Measurements from ENCODE around the gene DTX3.
"Not testable (repeated sequence)": the region's sequence is repeated elsewhere in the genome, so short reads cannot be mapped to it uniquely, and the experiment has no call there.

DTX3 gene

DNA sequence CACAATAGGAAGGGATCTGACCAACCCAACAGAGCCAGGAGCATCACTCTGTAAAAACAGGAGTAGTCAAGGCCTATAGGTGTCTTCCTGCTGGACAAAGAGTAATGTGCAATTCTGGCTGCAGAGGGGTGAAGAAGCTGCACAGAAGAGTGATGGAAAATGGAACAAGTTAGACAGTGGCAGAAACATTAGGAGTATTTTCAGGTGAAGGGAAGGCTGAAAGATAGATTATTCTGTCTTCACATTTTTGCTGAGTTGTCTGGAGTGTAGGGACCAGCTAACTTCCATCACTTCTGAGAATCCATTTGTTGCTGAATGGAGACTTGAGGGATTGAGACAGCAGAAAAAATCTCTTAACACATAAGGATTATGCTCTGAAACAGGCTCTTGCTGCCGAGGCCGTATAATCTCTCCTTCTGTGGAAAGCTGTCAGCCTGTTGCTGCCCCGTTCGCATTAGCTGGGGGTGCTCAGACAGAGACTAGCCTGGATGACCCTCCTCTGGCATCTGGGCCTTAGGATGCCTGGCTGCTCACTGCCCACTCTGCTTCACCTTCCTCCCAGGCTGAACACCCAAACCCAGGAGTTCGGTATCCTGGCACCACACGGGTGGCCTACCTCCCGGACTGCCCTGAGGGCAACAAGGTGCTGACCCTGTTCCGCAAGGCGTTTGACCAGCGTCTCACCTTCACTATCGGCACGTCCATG lies 3.5 kb downstream of the DTX3 start:
- peak; percentile 24 for DNase-seq

DNA sequence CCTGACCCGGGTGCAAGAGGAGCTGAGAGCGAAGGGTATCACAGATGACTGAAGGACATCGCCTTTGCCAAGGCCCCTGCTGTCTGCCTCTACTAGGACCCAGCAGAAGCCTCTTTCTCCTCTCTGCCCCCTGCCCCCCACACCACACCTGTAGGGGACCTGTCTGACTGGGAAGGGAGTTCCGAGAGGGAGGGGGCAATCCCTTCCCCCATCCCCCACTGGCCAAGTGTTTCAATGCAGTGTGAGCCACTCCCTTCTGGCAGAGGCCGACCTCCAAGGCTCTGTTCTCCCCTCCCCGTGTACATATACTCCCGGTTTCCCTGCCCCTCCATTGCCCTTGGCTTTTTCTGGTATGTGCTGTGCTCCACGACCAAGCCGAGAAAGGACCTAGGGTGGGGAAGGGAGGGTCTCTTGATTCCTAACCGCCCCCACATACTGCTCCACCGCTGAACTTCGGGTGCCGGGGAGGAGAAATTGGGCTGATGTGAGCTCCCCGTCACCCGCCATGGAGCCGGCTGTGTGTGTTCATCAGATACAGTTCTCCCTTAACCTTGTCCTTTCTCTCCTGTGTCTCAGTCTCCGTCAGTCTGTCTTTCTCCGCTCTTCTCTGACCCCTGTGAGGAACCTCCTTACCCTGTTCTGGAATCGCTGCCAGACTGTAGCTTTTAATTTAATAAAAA lies 4.6 kb downstream of the DTX3 start:
- DNase-seq, result no peak

DNA sequence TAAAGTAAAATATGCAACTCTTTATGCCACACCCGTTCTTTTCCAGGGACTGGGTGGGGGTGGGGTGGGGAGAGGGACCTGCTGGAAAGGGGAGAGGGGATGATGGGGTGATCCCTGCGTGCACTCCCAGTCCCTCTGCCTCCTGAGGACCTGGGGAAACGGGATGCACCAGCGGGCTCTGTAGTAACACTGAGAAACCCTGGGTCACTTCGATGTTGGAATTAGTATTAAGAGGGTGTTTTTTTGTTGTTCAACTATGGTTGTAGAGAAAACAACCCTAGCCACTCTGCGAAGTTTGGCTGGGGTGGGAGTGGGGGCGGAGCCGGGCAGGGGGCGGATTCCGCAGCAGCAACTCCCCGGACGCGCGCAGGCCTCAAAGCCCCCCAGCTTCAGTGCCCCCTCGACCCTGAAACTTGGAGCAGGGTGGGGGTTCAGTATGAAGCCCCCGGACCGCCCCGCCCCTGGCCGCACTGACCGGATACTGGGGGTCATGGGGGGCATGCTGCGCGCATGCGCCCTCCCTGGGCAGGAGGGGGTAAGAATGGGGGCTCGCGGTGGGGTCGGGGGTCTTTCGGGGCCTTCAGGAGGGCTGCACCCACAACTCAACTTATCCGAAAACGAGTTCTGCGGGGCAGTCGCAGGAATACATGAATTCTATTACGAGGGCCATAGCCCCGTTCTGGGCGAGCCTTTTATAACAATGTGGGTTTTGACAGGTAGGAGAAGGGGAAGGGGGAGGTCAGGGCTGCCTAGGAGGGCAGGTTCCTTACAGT lies 5.3 kb downstream of the DTX3 start:
- no peak for DNase-seq

DNA sequence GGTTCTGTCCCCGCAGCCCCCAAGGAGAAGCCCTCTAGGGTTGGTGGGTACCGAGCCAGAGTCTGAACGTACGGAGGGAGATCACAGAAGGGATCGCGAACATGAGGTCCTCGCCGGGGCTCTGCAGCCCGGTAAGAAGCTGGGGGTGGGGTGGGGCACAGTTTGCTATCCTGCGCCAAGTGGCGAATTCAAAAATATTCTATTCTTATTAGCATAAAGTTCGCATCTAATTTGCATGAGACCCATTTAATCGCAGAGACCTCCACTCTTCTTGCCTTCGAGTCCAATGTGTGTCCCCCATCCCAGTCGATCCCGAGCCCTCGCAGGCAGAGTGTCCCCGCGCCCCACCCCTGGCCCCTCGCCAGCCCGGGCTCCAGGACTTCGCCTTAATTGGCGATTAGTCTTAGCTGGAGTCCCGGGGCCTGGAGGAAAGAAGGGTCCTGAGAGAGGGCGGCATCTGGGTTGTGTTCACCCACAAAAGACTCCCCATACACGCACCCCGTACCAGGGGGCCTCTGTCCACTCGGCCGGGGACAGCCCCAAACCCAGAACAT lies 6.0 kb downstream of the DTX3 start:
- no peak for DNase-seq

- DNase-seq, result peak; percentile 76
Observed at GRCh38 chr12:57611108-57611826, 6.6 kb downstream of the DTX3 start, which contains the start of gene ARHGEF25. ARHGEF25 (plus strand) TSS chr12:57611435; CDS start chr12:57611895, 460 bp downstream.

GRCh38 chr12:57611827-57612710 lies 7.4 kb downstream of the DTX3 start:
- DNase-seq, result no peak

DNA sequence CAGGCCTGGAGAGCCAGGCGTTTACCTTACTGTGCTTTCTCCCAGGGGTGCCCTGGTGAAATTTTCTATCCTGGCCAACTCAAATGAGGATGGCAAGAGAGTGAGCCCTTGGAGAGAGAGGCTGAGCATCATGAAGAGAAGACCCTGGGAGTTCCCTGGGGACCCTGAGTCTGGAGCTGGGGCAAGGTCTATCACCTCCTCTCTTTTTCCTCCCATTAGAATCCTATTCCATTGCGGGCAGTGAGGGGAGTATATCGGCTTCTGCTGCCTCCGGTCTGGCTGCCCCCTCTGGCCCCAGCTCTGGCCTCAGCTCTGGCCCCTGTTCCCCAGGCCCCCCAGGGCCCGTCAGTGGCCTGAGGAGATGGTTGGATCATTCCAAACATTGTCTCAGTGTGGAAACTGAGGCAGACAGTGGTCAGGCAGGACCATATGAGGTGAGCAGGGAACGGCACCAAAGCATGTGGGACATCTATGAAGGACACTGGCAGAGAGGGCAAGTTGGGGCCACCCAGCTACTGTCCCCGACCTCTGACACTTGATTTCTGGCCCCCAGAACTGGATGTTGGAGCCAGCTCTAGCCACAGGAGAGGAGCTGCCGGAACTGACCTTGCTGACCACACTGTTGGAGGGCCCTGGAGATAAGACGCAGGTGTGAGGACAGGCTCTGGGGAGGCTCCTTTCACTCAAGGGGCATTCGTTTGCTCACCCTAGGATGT lies 8.2 kb downstream of the DTX3 start:
- DNase-seq, result no peak

GRCh38 chr12:57613427-57614109 lies 8.9 kb downstream of the DTX3 start:
- no peak for DNase-seq

DNA sequence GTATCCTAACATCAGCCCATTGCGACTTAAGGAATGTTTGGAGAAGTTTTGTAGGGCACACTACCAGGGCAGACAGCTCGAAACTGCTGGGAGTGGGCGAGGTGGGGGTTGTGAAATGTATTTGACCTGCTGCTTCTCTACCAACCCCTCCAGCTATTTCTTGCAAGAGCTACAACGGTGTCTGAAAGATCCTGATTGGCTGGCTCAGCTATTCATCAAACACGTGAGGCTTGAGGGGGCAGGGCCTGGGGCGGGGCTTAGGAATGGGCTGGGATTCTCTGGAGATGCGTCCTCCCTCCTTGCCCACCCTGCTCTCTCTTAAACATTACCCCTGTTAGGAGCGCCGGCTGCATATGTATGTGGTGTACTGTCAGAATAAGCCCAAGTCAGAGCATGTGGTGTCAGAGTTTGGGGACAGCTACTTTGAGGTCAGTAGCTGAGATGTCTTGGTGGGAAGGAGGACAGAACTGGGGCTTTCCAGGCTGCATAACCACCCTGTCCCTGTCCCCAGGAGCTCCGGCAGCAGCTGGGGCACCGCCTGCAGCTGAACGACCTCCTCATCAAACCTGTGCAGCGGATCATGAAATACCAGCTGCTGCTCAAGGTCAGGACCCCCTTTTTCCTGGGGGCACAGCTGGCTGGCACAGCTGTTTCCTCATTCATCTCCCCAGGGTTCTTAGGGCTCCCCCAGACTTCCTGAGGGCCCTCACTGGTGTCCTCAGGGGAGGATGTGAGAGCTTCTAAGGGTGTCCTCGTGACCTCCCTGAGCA lies 9.7 kb downstream of the DTX3 start:
- DNase-seq, result peak; percentile 30

- no peak for DNase-seq
Observed at GRCh38 chr12:57614948-57615500, 10.4 kb downstream of the DTX3 start.

DNA sequence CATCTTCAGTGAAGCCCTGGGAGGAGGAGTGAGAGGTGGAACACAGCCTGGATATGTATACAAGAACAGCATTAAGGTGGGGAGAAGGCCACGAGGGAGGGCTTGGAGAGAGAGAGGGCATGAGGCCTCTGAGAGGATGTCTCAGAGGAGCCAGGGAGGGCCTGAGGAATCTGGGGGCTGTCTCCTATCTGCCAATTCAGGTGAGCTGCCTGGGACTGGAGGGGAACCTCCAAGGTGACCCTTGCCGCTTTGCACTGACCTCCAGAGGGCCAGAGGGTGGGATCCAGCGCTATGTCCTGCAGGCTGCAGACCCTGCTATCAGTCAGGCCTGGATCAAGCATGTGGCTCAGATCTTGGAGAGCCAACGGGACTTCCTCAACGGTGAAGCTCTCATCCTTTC lies 11.0 kb downstream of the DTX3 start:
- no peak for DNase-seq

- DNase-seq, result no peak
Observed at GRCh38 chr12:57616383-57617101, 11.9 kb downstream of the DTX3 start.

- DNase-seq, result no peak
Observed at GRCh38 chr12:57617942-57618341, 13.3 kb downstream of the DTX3 start.

DNA sequence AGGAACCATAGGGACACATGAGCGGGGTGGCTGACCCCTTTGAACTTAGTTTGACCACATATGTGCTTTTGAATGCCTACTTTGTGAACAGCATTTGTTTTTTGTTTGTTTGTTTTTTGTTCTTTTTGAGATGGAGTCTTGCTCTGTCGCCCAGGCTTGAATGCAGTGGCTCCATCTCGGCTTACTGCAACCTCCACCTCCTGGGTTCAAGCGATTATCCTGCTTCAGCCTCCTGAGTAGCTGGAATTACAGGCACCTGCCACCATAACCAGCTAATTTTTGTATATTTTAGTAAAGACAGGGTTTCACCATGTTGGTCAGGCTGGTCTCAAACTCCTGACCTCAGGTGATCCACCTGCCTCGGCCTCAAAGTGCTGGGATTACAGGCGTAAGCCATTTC lies 13.8 kb downstream of the DTX3 start:
- DNase-seq, result not testable (repeated sequence)

DNA sequence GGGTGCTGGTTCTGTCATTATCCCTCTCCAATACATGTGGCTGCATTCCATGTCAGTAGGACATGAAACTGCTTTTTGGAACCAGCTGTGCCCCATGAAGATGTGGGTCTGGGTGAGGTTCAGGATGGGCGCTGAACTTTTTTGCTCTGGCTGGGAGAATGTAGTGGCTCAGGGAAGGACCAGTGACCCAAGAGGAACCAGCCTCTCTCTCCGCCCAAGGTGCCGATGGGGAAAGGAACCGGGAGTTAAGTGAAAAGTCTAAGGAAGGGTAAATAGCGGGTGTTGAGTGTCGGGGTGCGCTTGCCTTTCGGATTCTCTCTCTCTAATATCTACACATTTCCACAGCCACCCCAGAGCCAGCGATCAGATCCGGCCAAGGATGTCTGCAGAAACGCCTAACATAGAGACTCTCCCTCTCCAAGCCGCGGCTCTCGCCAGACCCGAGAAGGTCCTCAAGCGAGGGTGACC lies 14.4 kb downstream of the DTX3 start:
- DNase-seq, result no peak

GRCh38 chr12:57619434-57620244 lies 15.0 kb downstream of the DTX3 start:
- peak; percentile 66 for DNase-seq

- DNase-seq, result no peak
Observed at GRCh38 chr12:57620245-57620935, 15.8 kb downstream of the DTX3 start.
